Psoas muscle (tissue), 8 donors: ENCODE data around the gene DHRS3. TPM values are rescaled to one million over a fixed set of nuclear protein-coding genes. Genes with fewer than 3 reads are reported as not detected.

Source experiments
- ATAC-seq, 4 donors: fragments of 200-7000 bp; cut with Tn5 transposase; one replicate each; pipeline ENCODE4 v1.9.1; 2020; ENCODE audit warnings: moderate library complexity in 3 of 4, mild to moderate bottlenecking in 2 of 4
- DNase-seq, 2 donors: peaks; one replicate each; pipeline ENCODE4 v3.0.0-alpha.2; 2020
- H3K27ac ChIP-seq: fragments of 200-600 bp; one replicate; pipeline ENCODE4 v1.8.0; 2022
- H3K27me3 ChIP-seq, 3 donors: fragments of 200-600 bp in 1 of 3; one replicate each; pipeline versions ENCODE4 v1.6.1 to v1.8.0; 2013 to 2022; ENCODE audit warnings: low read length in 2 of 3, mild to moderate bottlenecking in 2 of 3, moderate library complexity in 1 of 3; ENCODE audit not compliant: insufficient read depth in 3 of 3
- H3K36me3 ChIP-seq, 2 donors: fragments of 200-600 bp in 1 of 2; one replicate each; pipeline versions ENCODE4 v1.6.1 to v1.8.0; 2013 to 2022; ENCODE audit warnings: low read depth in 1 of 2, mild to moderate bottlenecking in 1 of 2, moderate library complexity in 1 of 2; ENCODE audit not compliant: insufficient read depth in 1 of 2
- H3K4me1 ChIP-seq: fragments of 200-600 bp; one replicate; pipeline ENCODE4 v1.8.0; 2022
- H3K4me3 ChIP-seq: fragments of 200-600 bp; one replicate; pipeline ENCODE4 v1.8.0; 2022; ENCODE audit warnings: mild to moderate bottlenecking
- H3K9me3 ChIP-seq: fragments of 200-600 bp; one replicate; pipeline ENCODE4 v1.8.0; 2022
- WGBS, 3 donors: extraction: QIAGEN DNeasy Blood & Tissue Kit; methylation state at CpG; one replicate each; pipeline versions ENCODE4 v1.1.6 to v1.1.7; 2013; 5-methylcytosine and 5-hydroxymethylcytosine counted together
- intact Hi-C, 2 donors: fragments of 100-400 bp; cut with DNase I; formaldehyde crosslinking; loops; one replicate each; pipeline versions ENCODE4 v1.11.0 to v1.14.2; 2022
- polyA plus RNA-seq, 3 donors: library from polyadenylated mRNA; stranded (reverse); fragments of 200-250 nt; gene quantifications; one replicate each; pipeline ENCODE4 v1.2.3, GENCODE V29; 2013
- total RNA-seq, 4 donors: library from RNA; stranded (reverse); fragmentation: NEBNext Ultra II Directional in 2 of 4; extraction: Animal tissue kit (Norgen Biotek cat#: 25700) in 2 of 4; gene quantifications; one replicate each; pipeline versions ENCODE4 v1.2.1 to v1.2.4, GENCODE V29; 2021 to 2023
- TF ChIP-seq, protein P1 (sequence below): fragments of 200-600 bp; IDR thresholded peaks from one replicate; pipeline ENCODE4 v1.8.0; 2022; ENCODE audit warnings: antibody characterized with exemption
- donor health status: healthy with polysubstance abuse.
- donor health status: DM: no; HTN: no; CAD: no; lungs with moderate emphysema.
- donor health status: Bipolar disorder and iron deficiency.
- donor health status: healthy.
- donor health status: DM: yes; HTN: yes; CAD: no.
- donor health status: DM: no; HTN: no; CAD: no.
- donor health status: DM: no; HTN: no; CAD: no.
- donor health status: DM: yes; HTN: yes; CAD: no.

The DHRS3 gene
- total and polyA plus RNA-seq, 7 donors, result 21.7 to 78.7 (median 41.2) TPM

DNA sequence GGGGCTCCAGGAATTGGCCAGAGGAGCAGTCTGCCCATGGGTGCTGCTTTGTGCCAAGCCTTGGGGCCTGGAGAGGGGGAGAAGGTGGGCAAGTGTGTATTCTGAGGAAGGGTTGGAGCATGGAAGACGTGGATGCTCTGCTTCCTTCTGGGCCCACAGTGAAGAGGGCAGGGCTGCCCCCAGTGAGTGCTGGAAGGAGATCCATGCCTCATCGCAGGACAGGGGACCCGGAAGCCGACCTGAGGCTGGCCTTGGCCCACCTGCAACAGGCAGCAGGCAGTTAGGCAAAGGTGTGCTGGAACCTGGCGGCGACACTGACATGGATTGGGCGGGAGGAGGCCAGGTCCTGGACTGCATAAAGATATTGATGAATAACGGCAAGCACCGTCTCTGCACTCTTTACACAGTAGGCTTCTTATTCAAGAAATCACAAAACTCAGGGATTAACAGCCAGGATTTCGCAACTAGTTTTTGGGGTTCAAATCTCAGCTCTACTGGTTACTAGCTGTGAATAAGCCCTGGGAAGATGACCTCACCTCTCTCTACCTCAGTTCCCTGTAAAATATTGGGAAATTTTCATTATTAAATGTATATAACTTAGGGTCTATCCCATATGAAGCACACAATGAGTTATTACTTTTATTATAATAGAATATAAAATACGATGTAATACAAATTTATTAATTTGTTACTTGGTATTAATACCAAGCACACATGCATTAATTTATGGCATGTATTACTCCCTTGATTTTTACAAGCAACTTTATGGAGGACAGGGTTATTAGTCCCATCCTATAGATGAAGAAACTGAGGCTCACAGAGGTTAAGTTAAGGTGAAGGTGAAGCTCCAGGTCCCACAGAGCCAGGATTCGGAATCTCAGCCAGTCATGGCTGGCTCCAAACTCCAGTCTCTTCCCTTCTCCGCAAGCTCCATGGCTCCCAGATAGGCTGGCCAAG is 62.3 kb downstream of the DHRS3 start:
- no peaks in the 10 kb centered on the region for H3K27me3 ChIP-seq
- H3K9me3 ChIP-seq, result no peaks in the 10 kb centered on the region
- TF ChIP-seq, protein P1, sequence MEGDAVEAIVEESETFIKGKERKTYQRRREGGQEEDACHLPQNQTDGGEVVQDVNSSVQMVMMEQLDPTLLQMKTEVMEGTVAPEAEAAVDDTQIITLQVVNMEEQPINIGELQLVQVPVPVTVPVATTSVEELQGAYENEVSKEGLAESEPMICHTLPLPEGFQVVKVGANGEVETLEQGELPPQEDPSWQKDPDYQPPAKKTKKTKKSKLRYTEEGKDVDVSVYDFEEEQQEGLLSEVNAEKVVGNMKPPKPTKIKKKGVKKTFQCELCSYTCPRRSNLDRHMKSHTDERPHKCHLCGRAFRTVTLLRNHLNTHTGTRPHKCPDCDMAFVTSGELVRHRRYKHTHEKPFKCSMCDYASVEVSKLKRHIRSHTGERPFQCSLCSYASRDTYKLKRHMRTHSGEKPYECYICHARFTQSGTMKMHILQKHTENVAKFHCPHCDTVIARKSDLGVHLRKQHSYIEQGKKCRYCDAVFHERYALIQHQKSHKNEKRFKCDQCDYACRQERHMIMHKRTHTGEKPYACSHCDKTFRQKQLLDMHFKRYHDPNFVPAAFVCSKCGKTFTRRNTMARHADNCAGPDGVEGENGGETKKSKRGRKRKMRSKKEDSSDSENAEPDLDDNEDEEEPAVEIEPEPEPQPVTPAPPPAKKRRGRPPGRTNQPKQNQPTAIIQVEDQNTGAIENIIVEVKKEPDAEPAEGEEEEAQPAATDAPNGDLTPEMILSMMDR, result no peak
- H3K36me3 ChIP-seq, result no peaks in the 10 kb centered on the region
- ATAC-seq (peak in 3 of 4 donors; percentile 0 to 22 (median 4)), DNase-seq (no peak)
- H3K4me1 ChIP-seq, result peaks cover 49% of the 10 kb centered on the region
- H3K4me3 ChIP-seq, result no peak overlapping the region
- intact Hi-C loops, result no loop called here
- WGBS, 3 donors, result 82 to 85% (median 82%) methylated on average over 13 of the region's 13 CpGs
- H3K27ac ChIP-seq, result peak overlapping the region; percentile 84

DNA sequence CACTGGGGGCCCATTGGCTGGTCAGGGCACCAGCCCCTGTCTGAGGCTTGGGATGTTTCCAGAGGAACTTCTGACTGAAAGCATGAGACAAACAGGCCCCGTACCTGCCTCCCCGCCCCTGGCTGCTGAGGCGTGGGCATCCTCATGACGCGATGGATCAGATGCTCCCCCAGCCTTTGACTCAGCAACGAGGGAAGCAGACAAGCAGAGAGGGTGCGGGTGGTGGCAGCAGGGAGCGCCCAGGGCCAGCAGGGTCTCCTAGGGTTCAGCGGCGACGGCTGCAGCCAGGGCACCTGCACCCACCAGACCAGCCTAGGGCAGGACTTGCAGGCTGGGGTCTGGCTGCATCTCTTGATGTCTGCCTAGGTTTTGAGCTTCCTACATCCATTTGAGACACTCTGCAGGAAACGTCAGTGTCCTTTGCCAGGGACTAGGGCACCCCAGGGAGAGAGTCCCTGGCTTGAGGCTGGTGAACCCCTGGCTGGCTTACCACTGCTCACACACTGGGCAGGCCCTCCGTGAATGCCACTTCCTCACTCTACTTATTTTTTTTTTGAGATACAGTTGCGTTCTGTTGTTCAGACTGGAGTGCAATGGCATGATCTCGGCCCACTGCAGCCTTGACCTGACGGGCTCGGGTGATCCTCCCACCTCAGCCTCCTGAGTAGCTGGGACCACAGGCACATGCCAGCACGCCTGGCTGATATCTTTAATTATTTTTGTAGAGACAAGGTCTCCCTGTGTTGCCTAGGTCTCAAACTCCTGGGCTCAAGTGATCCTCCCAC is 63.3 kb downstream of the DHRS3 start:
- TF ChIP-seq, protein P1, result no peak
- no peak overlapping the region for H3K27ac ChIP-seq
- peaks cover 52% of the 10 kb centered on the region for H3K4me1 ChIP-seq
- intact Hi-C loops, result loop anchor here in 1 of 2 donors (5.0 kb wide), 1 partner anchor 38 kb away; no protein-coding TSS in a partner anchor
- DNase-seq (peak in 1 of 2 donors; percentile 50), ATAC-seq (no peak)
- H3K4me3 ChIP-seq, result no peak overlapping the region
- no peaks in the 10 kb centered on the region for H3K36me3 ChIP-seq
- no peaks in the 10 kb centered on the region for H3K27me3 ChIP-seq
- no peaks in the 10 kb centered on the region for H3K9me3 ChIP-seq
- WGBS, 3 donors, result 91 to 97% (median 91%) methylated on average over 18 of the region's 18 CpGs

DNA sequence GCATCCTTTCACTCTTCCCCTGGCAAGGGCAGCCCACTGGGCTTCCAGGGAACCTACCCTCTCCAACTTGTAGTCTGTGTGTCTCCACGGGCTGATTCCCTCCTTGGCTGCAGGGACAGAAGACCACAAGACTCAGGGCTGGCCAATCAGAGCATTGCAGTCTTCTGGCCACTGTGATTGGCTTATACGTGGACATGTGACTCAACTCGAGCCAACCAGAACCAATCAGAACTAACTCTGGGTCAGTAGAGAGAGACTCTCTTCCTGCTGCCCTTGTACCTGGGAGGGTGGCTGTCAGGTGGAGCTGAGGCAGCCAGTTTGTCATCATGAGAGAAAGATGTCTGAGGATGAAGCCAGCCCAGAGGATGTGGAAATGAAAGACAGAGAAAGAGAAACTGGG is 64.0 kb downstream of the DHRS3 start:
- 39 to 65% (median 41%) methylated on average over 3 of the region's 3 CpGs for WGBS, 3 donors
- no peak for DNase-seq
- peak in 2 of 4 donors; percentile 23 to 43 for ATAC-seq
- Histone ChIP-seq H3K27ac (peak overlapping the region; percentile 82), H3K4me3 (no peak overlapping the region), H3K4me1 (peaks cover 55% of the 10 kb centered on the region), H3K9me3 (no peaks in the 10 kb centered on the region), H3K27me3 (no peaks in the 10 kb centered on the region), H3K36me3 (no peaks in the 10 kb centered on the region)
- TF ChIP-seq, protein P1, result no peak
- intact Hi-C loops, result loop anchor here in 1 of 2 donors (5.0 kb wide), 1 partner anchor 38 kb away; no protein-coding TSS in a partner anchor

DNA sequence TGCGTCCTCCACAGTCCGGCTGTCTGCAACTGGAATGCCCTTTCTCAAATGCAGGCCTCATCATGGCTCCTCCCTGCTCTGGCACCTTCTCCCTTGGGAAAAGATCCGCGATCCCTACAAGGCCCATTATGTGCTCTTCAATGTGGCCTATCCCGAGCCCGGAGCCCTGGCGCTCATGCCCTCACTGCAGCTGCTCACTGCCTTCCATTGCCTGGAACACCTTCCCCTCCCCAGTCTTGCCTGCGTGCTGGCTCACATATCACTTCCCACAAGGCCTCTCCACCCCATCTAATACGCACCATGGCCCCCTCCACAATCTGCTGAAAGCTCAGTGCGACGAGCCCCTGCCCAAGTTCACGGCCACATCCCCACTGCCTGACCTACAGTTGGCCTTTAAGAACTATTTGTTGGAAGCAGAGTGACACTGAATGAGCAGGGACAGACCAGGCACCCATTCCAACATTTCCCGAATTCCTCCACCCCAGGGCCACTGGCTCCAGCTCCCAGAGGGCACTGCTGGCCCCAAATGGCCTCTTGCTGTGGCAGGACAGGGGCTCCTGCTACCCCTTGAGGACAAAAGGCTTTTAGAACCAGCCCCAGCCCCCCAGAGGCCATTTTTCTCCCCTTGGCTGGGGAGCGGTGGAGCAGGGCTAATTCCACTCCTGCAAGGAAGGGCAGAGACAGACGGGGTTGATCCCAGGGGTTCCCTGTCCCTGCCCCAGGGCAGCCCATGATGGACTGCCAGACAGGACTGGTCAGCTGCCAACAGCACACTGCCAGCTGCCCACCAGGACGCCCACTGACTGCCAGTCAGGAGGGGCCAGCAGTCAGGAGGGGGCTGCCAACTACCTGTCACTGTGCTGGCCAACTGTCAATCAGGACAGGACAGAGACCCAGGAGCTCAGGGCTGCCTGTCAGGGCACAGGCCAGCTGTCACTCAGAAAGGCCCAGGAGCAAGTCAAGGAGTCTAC is 64.8 kb downstream of the DHRS3 start:
- intact Hi-C loops, result loop anchor here in 1 of 2 donors (5.0 kb wide), 1 partner anchor 39 kb away; no protein-coding TSS in a partner anchor

More for the DNA sequence above, 64.8 kb downstream of the DHRS3 start:
- no peaks in the 10 kb centered on the region for H3K27me3 ChIP-seq
- TF ChIP-seq, protein P1, result no peak
- WGBS, 3 donors, result 28 to 39% (median 29%) methylated on average over 16 of the region's 16 CpGs
- ATAC-seq (peak; percentile 33 to 58 (median 34)), DNase-seq (peak in 1 of 2 donors; percentile 52)
- H3K4me1 ChIP-seq, result peaks cover 61% of the 10 kb centered on the region
- H3K9me3 ChIP-seq, result no peaks in the 10 kb centered on the region
- no peak overlapping the region for H3K4me3 ChIP-seq
- no peaks in the 10 kb centered on the region for H3K36me3 ChIP-seq
- peak overlapping the region; percentile 82 for H3K27ac ChIP-seq
